HG03159 (cell line): ENCODE results near the gene FADS3.
"Not testable (repeated sequence)": the region's sequence is repeated elsewhere in the genome, so short reads cannot be mapped to it uniquely, and the experiment has no call there.

ENCODE experiments used
- ATAC-seq: cut with Tn5 transposase; IDR thresholded peaks from one replicate; pipeline ENCODE4 v1.9.1; 2021; ENCODE audit warnings: mild to moderate bottlenecking, moderate library complexity; ENCODE audit not compliant: unreplicated experiment

FADS3 gene

DNA sequence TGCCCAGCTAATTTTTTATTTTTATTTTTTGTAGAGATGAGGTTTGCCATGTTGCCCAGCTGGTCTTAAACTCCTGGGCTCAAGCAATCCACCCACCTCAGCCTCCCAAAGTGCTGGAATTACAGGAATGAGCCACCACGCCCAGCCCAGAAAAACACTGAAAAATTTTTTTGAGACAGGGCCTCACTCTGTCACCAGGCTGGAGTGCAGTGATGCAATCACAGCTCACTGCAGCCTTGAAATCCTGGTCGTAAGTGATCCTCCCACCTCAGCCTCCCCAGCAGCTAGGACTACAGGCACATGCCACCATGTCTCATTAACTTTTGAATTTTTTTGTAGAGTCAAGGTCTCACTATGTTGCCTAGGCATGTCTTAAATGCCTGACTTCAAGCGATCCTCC is 9.1 kb downstream of the FADS3 start:
- not testable (repeated sequence) for ATAC-seq

DNA sequence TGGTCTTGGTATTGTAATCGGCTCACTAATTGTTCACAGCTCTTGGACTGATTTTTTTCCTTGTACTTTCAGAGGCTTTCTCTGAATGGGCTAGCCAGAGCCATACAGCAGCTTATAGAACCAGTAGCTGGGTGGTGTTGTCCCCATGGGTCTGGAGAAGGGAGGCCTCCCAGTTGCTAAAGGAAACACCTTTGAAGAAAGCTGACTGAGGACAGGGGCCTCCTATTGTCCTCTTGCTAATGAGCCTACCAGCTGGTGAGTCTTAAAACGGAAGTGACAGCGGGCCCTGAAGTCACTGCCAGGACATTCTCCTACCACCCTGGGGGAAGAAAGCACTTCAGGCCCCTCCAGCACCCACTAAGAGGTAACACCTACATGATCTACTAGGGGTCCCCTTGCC is 9.9 kb downstream of the FADS3 start:
- ATAC-seq = no peak

DNA sequence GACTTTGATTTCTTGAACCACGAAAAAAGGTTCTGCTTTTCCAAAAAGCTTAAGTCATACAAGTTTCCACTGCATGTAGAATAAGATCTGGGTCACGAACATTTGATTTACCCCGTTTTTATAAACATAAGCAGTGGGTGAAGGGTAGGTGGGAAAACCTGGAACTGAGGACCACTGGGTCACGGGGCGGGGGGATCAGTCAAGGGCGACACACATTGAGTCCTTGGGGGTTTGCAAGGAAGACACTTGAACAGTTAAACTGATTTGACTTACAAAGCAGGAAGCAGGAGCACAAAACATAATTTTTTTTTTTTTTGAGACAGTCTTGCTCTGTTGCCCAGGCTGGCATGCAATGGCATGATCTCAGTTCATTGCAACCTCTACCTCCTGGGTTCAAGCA is 10.9 kb downstream of the FADS3 start:
- no peak for ATAC-seq

DNA sequence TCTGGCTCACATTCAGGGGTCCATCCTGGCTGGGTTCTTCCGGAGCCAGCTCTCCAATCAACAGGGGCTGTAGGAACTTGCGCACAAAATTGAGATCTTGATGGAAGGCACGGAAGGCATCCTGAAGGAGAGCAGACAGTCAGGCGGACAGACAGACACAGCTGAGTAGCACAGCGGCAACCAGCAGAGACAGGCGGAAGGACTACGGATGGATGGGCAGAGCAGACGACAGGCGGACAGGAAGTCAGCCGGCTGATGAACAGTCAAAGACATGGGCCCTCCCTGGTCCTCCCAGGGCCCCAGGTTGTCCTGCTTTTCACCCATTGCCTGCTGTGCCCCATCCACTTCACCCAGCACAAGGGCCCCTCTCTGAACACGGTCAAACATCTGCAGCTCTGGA is 11.3 kb downstream of the FADS3 start:
- no peak for ATAC-seq

DNA sequence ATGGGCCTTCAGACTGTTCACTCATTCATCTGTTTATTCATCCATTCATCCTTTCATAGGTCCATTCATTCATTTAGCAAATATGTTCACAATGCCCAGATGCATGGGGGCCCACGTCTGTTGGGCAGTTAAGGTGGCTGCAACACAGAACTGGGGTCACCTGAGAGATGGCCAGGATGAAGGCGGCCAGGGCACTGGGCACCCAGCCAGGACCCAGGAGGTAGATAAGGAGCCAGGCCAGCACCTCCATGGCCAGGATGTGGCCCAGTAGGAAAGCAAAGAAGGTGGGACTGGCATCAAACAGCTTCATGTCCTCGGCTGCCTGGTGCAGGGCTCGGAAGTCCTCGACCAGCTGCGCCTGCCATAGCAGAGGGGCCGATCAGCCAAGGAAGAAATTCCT is 12.2 kb downstream of the FADS3 start:
- ATAC-seq = no peak

DNA sequence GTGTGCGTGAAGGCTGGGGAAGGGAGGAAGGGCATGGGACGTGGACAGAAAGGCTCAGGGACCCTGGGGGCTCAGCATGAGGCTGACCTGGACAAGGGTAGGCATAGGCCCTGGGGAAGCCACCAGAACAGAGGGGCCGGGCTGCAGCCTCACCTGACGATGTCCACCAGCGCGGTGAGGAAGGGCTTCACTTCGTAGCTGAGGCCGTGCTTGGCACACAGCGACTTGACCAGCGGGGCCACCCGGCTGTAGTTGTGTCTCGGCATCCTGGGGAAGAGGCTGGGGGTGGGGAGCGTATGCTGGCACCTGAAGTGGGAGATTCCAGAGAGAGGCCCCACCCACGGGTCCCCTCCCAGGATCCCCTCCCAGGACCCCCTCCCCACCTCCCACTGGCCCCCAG is 15.6 kb downstream of the FADS3 start:
- ATAC-seq = no peak

DNA sequence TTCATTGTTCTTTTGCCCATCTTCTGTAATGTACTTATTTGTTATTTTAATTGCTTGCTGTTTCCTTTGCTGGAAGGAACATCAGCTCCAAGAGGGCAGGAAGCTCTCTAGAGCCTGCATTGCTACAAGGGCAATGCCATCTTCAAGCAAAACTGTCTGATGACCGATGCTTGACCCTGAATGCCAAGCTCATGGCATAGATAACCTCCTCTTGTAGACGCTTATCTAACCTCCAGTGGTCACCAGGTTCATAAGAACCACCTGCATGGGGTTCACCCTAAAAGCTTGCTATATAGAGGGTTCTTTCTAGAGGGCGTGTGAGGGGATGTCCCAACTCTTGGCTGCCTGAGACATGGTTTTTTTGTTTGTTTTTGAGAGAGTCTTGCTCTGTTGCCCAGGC is 16.5 kb downstream of the FADS3 start:
- ATAC-seq = no peak

DNA sequence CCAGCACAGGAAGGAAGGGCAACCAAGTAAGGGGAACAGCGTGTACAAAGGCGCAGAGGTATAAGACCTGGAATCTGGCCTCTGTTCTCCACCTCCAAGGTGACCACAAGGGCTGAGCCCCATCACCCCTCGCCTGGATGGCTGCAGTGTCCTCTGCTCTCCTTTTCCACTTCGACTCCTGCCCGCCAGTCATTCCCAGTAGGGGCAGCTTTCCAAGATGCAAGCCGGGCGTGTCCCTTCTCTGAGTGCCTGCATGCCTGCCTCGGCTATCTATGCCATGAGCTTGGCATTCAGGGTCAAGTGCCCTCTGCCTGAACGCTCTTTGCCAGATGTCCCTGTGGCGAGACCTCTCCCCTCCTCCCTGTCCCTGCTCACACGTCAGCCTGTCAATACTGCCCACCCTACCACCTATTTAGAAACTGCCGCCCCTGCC is 17.0 kb downstream of the FADS3 start:
- ATAC-seq = no peak

DNA sequence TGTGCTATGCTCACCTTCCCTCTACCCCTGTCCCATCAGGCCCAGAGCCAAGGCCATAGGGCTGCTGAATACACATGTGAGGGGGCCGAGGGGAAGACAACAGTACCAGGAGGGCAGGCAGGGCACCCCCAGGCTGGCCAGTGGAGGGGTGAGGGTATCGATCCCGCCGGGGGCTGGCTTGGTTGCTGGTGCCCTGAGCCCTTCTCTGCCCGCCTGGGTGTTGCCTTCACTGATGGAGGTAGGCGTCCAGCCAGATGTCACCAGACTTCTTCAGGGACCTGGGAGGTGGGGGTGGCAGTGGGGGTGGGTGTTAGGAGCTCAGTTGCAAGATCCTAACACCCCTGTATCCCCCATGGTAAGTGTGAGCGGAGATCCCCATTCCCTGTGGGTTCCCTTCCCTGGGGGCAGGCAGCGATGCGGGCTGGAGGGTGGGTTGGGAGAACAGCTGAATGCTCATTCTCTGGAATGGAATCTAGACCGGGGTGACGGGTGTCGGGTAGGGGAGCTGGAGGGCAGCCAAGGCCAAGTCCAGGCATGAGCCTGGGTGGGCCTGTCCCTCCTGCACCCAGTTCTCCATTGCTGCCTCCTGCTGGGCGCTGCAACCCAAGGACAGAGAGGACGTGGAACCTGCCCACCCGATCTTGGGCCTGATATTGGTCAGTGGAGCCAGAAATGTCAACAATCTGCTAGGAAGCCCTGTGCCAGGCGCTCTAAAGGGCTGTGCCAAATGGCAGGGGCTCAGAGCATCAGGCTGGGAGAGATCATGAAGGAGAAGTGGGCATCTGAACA is 17.6 kb downstream of the FADS3 start:
- no peak for ATAC-seq

DNA sequence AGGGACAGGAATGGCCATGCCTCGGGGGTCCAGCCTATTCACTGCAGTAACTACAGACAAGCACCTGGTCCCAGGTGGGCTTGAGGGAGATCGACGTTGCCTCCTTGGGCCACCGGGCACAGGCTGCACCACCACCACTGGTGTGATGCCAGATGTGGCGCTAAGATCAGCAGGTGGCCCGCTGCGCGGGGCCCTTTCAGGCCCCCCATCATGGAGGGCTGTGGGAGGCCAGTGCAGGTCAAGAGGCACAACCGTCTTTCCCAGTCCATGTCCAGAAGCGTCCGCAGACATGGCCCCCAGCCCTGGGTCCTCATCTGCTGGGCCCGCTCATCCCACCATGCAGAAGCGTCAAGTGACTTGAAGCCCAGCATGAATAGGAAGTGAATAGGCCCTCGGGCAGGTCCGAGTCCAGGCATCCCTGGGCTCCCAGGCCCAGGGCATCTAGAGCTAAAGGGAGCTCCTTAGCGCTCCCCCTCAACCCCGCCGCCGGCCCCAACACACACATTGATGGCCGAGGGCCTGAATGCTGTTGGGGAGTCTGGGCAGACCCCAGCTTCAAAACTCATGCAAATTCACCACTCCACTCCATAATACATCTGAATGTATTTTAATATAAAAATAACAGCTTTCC is 18.3 kb downstream of the FADS3 start:
- no peak for ATAC-seq

DNA sequence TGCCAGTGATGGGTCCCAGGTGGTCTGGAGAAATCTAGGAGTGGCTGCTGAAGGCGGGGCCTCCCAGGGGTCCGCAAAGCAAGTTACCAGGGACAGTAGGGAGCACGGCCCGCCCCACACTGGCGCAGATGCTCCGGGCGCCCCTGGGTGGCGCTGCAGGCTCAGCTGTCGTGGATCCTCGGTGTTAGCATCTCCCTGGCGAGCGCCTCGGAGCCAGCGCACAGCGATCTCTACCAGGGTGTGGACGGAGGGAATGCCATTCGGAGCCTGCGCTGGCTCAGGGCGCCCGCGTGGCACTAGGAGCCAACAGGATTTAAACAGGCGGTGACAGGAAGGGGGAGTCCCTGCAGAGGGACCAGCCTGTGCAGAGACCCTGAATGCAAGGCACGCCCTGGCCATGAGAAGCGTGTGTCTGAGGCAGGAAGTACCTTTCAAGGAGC is 20.2 kb downstream of the FADS3 start:
- ATAC-seq = peak; percentile 74

DNA sequence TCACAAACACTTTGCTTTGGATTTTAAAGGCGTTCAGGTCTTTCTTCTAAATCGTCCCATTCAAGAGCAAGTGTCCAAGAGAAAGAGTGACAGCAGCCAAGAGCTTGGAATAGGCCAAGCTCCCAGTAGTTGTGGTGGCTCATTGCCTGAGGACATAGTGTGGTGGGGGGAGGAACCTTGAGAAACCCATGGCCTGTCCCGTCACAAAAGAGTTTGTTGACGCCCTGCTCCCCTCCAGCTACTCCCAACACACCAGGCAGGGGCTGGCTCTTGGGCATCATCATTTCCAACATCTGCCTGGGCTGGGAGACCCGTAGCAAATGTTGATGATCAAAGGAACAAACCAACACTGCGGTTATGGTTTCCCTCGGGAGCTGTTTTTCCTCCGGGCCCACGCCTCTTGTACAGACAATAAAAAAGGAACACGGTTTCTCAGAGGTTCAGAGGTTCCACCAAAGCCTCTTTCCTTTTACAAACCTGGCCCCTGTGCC is 20.8 kb downstream of the FADS3 start:
- no peak for ATAC-seq

DNA sequence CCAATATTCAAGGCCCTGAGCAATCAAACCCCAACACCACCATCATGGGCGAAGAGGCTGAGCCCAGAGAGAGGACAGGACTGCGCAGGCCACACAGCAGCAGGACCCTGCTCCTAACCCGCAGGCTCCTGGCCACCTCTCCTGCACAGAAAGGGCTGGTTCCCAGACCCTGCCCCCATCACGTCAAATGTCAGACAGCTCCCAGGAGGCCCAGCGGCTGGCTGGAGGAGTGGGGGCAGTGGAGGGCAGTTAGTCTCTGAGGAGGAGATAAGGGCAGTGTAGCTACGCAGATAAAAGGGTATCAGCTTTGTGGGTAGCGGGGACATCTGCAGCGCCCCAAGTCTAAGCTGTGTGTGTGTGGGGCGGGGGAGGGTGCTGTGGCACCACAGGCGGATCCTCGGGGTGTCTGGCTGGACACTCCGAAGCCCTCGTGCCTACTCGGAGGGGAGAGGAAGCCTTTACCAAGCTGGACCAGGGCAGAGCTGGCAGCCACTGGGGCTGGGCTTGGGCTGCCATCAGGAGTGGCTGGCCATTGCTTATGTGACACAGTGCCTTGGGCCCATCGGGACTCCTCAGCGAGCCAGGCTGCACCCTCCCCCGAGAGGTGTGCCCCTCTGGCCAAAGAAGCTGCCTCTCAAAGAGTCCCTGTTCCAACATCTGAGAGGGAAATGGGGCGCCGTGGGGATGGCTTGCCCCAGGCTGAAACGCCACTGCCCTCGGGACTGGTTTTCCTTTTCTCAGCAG is 21.5 kb downstream of the FADS3 start:
- ATAC-seq = no peak

DNA sequence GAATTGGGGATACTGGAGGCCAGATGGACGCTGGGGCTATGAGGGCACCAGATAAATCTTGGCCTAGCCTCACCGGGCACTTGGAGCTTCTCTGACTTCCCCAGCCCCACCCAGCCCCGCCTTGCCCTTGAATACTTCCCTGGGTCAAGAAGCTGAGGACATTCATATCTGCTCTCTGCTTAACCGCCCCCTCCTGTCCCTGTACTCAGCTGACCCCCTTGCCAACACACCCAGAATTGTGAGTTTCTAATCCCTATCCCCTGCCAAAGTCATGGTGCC is 22.0 kb downstream of the FADS3 start:
- ATAC-seq = no peak

DNA sequence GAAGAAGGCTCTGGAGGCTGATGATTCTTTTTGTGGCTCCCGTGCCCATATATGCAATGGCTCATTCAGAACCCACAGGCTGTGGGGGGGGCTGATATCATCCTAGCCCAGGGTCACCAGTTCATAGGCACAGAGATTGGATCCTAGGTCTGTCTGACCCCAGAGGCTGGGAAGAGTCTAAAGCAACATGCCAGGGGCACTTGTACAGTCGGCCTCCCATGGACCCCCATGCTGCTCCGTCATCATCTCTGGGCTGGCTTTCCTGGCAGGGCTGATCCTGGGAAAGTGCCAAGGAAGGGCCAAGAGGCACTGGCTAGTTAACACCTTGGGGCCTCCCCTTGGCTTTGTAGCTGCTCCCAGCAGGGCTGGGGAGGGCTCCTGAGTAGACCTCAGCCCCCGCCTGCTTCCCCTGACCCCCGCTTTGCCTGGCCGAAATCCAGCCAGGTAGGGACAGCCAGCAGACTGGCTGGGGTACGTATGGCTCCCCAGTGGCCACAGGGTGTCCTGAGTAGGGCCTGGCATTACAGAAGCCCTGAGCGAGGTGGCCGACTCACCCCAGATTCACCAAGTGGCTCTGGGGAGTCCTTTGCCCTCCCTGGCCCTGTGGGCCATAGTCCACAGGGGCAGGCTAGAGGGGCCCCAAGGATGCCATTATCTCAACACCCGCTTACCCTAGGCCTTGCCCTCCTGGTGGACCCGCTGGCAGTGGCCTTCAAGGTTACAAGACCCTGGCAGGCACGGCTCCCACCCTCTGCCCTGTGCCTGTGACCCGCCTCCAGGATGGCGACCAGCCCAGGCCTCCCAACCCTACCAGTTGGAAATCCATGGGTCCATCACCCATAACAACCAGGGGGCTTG is 22.5 kb downstream of the FADS3 start:
- no peak for ATAC-seq

DNA sequence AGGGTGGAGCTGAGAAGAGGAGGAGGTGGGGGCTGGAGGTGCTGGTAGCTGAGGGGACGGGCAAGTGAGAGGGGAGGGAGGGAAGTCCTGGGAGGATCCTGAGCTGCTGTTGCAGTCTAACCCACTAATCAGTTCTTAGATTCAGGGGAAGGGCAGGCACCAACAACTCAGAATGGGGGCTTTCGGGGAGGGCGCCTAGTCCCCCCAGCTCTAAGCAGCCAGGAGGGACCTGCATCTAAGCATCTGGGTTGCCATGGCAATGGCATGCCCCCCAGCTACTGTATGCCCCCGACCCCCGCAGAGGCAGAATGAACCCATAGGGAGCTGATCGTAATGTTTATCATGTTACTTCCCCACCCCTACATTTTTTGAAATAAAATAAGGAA is 24.4 kb downstream of the FADS3 start:
- ATAC-seq = no peak

DNA sequence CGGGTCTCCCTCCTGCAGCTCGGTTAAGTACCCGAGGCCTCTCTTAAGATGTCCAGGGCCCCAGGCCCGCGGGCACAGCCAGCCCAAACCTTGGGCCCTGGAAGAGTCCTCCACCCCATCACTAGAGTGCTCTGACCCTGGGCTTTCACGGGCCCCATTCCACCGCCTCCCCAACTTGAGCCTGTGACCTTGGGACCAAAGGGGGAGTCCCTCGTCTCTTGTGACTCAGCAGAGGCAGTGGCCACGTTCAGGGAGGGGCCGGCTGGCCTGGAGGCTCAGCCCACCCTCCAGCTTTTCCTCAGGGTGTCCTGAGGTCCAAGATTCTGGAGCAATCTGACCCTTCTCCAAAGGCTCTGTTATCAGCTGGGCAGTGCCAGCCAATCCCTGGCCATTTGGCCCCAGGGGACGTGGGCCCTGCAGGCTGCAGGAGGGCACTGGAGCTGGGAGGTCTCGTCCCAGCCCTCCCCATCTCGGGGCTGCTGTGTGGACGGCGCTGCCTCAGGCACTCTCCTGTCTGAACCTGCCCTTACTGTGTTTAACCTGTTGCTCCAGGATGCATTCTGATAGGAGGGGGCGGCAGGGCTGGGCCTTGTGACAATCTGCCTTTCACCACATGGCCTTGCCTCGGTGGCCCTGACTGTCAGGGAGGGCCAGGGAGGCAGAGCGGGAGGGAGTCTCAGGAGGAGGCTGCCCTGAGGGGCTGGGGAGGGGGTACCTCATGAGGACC is 25.0 kb downstream of the FADS3 start:
- no peak for ATAC-seq

DNA sequence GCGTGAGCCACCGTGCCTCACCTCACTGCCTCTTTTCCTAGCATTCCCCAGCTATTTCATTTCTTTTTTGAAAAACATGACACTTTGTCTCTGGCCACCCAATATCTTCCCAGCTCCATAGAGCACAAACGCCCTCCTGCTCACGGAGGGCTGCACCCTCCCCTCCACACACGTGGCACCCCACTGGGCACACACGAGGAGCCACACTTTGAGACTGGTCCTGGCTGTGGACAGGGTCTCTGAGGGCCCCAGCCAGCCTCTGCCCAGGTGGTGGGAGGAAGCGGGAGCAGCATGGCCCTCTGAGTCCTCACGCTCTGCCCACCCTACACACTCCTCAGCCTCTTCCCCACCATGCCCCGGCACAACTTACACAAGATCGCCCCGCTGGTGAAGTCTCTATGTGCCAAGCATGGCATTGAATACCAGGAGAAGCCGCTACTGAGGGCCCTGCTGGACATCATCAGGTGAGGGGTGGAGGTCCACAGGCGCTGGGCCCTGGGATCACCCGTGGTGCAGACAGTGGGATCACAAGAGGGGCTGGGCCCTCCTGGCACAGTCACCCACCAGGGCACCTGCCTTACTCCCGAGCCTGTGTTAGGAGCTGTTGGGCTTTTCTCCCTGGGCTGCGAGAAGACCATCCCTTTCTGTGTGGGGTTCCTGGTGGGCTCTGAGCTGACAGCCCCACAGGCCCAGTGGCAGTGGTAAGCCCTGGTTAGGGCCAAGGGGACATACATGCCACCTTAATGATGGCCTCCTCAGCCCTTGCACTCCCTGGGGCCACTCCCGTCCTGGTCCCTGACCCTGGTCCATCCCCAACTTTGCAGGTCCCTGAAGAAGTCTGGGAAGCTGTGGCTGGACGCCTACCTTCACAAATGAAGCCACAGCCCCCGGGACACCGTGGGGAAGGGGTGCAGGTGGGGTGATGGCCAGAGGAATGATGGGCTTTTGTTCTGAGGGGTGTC is 26.2 kb downstream of the FADS3 start:
- ATAC-seq = no peak

DNA sequence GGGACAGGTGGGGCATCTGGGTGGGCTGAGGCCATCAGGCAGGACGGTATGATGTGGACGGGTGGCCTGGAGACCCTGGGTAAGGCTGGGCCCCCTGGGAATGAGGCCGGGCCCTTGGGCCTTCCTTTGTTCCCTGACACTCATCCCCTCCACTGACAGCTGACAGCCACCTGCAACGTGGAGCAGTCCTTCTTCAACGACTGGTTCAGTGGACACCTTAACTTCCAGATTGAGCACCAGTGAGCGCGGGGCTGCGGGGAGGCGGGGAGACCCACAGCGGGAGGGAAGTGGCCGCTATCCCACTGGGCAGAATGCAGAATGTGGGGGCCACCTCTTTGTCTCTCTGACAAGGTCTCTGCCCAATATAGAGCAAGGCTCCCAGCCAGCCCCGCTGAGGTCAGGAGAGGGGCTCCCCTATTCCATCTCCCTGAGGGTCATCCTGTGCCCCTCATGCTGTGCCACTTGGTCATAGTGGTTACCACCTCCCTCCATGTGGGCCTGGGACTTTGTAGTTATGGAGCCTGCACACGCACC is 27.7 kb downstream of the FADS3 start:
- ATAC-seq = no peak
